Measurements from ENCODE around the gene KIF1B.

Gene KIF1B

GRCh38 chr1:10209905-10210810 lies at the start of gene KIF1B:
Gene KIF1B (plus strand): TSS chr1:10210570. CDS start chr1:10232329, 21,759 bp downstream.
- peak; percentile 98 for DNase-seq
- in situ Hi-C loops (cut with MboI; ENCODE audit: low pct_unique_long_range_greater_than_20kb, low sequenced_read_pairs): no loop called here

GRCh38 chr1:10160907-10161490 lies 49.4 kb upstream of the KIF1B start:
- in situ Hi-C loops (cut with MboI; ENCODE audit: low pct_unique_long_range_greater_than_20kb, low sequenced_read_pairs): no loop called here
- DNase-seq: no peak

- in situ Hi-C loops (cut with MboI; ENCODE audit: low pct_unique_long_range_greater_than_20kb, low sequenced_read_pairs): no loop called here
- DNase-seq: no peak
These were observed 48.7 kb upstream of the KIF1B start for GRCh38 chr1:10161541-10162290.

GRCh38 chr1:10168912-10169514 lies 41.4 kb upstream of the KIF1B start:
- no peak for DNase-seq
- in situ Hi-C loops (cut with MboI; ENCODE audit: low pct_unique_long_range_greater_than_20kb, low sequenced_read_pairs): no loop called here

GRCh38 chr1:10170239-10170574 lies 40.2 kb upstream of the KIF1B start:
- DNase-seq: no peak
- in situ Hi-C loops (cut with MboI; ENCODE audit: low pct_unique_long_range_greater_than_20kb, low sequenced_read_pairs): no loop called here

- DNase-seq: no peak
- in situ Hi-C loops (cut with MboI; ENCODE audit: low pct_unique_long_range_greater_than_20kb, low sequenced_read_pairs): no loop called here
These were observed 39.1 kb upstream of the KIF1B start for GRCh38 chr1:10171105-10171767.

- in situ Hi-C loops (cut with MboI; ENCODE audit: low pct_unique_long_range_greater_than_20kb, low sequenced_read_pairs): no loop called here
- DNase-seq: no peak
These were observed 38.2 kb upstream of the KIF1B start for GRCh38 chr1:10171995-10172669.

GRCh38 chr1:10173582-10173981 lies 36.8 kb upstream of the KIF1B start:
- DNase-seq: no peak
- in situ Hi-C loops (cut with MboI; ENCODE audit: low pct_unique_long_range_greater_than_20kb, low sequenced_read_pairs): no loop called here

- in situ Hi-C loops (cut with MboI; ENCODE audit: low pct_unique_long_range_greater_than_20kb, low sequenced_read_pairs): no loop called here
- DNase-seq: no peak
These were observed 32.5 kb upstream of the KIF1B start for GRCh38 chr1:10177876-10178275.

- in situ Hi-C loops (cut with MboI; ENCODE audit: low pct_unique_long_range_greater_than_20kb, low sequenced_read_pairs): no loop called here
- no peak for DNase-seq
These were observed 31.6 kb upstream of the KIF1B start for GRCh38 chr1:10178597-10179405.

- no peak for DNase-seq
- in situ Hi-C loops (cut with MboI; ENCODE audit: low pct_unique_long_range_greater_than_20kb, low sequenced_read_pairs): no loop called here
These were observed 30.8 kb upstream of the KIF1B start for GRCh38 chr1:10179406-10180091.

GRCh38 chr1:10181154-10181553 lies 29.2 kb upstream of the KIF1B start:
- DNase-seq: no peak
- in situ Hi-C loops (cut with MboI; ENCODE audit: low pct_unique_long_range_greater_than_20kb, low sequenced_read_pairs): no loop called here

GRCh38 chr1:10185759-10186158 lies 24.6 kb upstream of the KIF1B start:
- peak; percentile 15 for DNase-seq
- in situ Hi-C loops (cut with MboI; ENCODE audit: low pct_unique_long_range_greater_than_20kb, low sequenced_read_pairs): no loop called here

GRCh38 chr1:10186331-10187025 lies 23.9 kb upstream of the KIF1B start:
- no peak for DNase-seq
- in situ Hi-C loops (cut with MboI; ENCODE audit: low pct_unique_long_range_greater_than_20kb, low sequenced_read_pairs): no loop called here

- in situ Hi-C loops (cut with MboI; ENCODE audit: low pct_unique_long_range_greater_than_20kb, low sequenced_read_pairs): no loop called here
- peak; percentile 43 for DNase-seq
These were observed 23.4 kb upstream of the KIF1B start for GRCh38 chr1:10187026-10187334.

- in situ Hi-C loops (cut with MboI; ENCODE audit: low pct_unique_long_range_greater_than_20kb, low sequenced_read_pairs): no loop called here
- DNase-seq: peak; percentile 58
These were observed 22.2 kb upstream of the KIF1B start for GRCh38 chr1:10188133-10188650.

GRCh38 chr1:10189659-10190058 lies 20.7 kb upstream of the KIF1B start:
- in situ Hi-C loops (cut with MboI; ENCODE audit: low pct_unique_long_range_greater_than_20kb, low sequenced_read_pairs): no loop called here
- no peak for DNase-seq
